Tibial artery (tissue), 4 donors: ENCODE measurements around the gene TTLL8.

Source experiments
- DNase-seq, 2 donors: peaks; one replicate each; pipeline ENCODE4 v3.0.0-alpha.2; 2019
- H3K27ac ChIP-seq, 2 donors: fragments of 200-600 bp; sonication (generic) in 1 of 2; 1 replicate in 1 of 2; 2 replicates in 1 of 2; pipeline ENCODE4 v1.5.1; 2018 to 2019; ENCODE audit warnings: mild to moderate bottlenecking in 1 of 2
- H3K27me3 ChIP-seq, 2 donors: fragments of 200-600 bp; sonication (generic) in 1 of 2; one replicate each; pipeline versions ENCODE4 v1.5.1 to v1.6.0; 2016 to 2019
- H3K36me3 ChIP-seq, 3 donors: fragments of 200-600 bp; sonication (generic) in 2 of 3; one replicate each; pipeline ENCODE4 v1.5.1; 2016 to 2019; ENCODE audit warnings: mild to moderate bottlenecking in 2 of 3
- H3K4me1 ChIP-seq, 4 donors: fragments of 200-600 bp; sonication (generic) in 2 of 4; 1 replicate in 3 of 4; 2 replicates in 1 of 4; pipeline ENCODE4 v1.5.1; 2016 to 2019
- H3K4me3 ChIP-seq, 2 donors: fragments of 200-600 bp; sonication (generic) in 1 of 2; 1 replicate in 1 of 2; 2 replicates in 1 of 2; pipeline ENCODE4 v1.5.1; 2018 to 2019; ENCODE audit warnings: mild to moderate bottlenecking in 2 of 2
- H3K9me3 ChIP-seq, 3 donors: fragments of 200-600 bp; sonication (generic) in 1 of 3; one replicate each; pipeline ENCODE4 v1.5.1; 2016 to 2019
- intact Hi-C: fragments of 100-400 bp; cut with DNase I; formaldehyde crosslinking; loops from one replicate; pipeline ENCODE4 v1.15.0; 2023; ENCODE audit warnings: low total_unique reads
- TF ChIP-seq, protein P1 (sequence below), 2 experiments: fragments of 200-600 bp in 1 of 2; fragments of 450-650 bp in 1 of 2; IDR thresholded peaks; one replicate each; pipeline ENCODE4 v1.5.1; 2017 to 2019; ENCODE audit warnings: antibody characterized with exemption in 2 of 2, mild to moderate bottlenecking in 1 of 2, moderate library complexity in 1 of 2

TTLL8 gene

GRCh38 chr22:50019316-50019715 is 38.8 kb downstream of the TTLL8 start:
- Histone ChIP-seq H3K4me3 (no peak overlapping the region), H3K27ac (no peak overlapping the region), H3K9me3 (no peaks in the 10 kb centered on the region), H3K36me3 (no peaks in the 10 kb centered on the region), H3K27me3 (peaks cover 1 to 39% of the 10 kb centered on the region in 2 donors), H3K4me1 (peaks cover 0 to 9% (median 0%) of the 10 kb centered on the region in 4 donors)
- no peak for DNase-seq
- TF ChIP-seq, protein P1, sequence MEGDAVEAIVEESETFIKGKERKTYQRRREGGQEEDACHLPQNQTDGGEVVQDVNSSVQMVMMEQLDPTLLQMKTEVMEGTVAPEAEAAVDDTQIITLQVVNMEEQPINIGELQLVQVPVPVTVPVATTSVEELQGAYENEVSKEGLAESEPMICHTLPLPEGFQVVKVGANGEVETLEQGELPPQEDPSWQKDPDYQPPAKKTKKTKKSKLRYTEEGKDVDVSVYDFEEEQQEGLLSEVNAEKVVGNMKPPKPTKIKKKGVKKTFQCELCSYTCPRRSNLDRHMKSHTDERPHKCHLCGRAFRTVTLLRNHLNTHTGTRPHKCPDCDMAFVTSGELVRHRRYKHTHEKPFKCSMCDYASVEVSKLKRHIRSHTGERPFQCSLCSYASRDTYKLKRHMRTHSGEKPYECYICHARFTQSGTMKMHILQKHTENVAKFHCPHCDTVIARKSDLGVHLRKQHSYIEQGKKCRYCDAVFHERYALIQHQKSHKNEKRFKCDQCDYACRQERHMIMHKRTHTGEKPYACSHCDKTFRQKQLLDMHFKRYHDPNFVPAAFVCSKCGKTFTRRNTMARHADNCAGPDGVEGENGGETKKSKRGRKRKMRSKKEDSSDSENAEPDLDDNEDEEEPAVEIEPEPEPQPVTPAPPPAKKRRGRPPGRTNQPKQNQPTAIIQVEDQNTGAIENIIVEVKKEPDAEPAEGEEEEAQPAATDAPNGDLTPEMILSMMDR (IDR thresholded peaks at IDR 0.05), result no peak
- intact Hi-C loops, result no loop called here

DNA sequence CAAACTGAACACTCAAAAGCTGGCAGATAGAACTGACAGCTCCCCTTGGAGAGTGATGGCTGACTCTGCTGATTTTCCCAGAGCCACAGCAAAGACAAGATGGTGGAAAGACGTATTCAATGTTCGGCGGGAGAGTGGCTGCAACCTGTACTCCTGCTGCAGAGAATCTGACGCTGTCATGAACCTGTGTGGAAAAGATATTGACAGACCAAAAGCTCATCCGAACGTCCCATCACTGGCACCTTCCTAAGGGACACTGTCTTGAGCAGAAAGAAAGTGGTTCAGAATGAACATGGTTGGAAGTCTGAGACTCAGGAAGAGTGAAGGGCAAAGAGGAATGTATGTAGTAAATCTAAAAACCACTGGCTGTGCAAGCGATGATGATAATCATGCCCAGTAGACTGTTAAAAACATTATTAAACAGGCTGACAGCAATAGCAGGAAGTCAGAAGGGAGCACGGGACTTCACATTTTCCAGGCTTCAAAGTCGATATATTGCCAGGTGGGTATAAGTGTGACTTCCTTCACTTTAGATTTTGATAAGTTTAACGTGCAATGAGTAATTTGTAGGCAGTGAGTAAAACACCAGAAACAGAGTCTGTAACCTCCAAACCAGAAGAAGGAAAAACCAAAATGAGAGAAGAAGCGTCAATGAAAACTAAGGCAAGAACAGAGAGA is 39.4 kb downstream of the TTLL8 start:
- H3K27ac ChIP-seq, result no peak overlapping the region
- intact Hi-C loops, result no loop called here
- H3K4me3 ChIP-seq, result no peak overlapping the region
- no peaks in the 10 kb centered on the region for H3K36me3 ChIP-seq
- DNase-seq, result no peak
- peaks cover 0 to 12% (median 0%) of the 10 kb centered on the region in 4 donors for H3K4me1 ChIP-seq
- H3K27me3 ChIP-seq, result peaks cover 4 to 44% of the 10 kb centered on the region in 2 donors
- H3K9me3 ChIP-seq, result no peaks in the 10 kb centered on the region
- TF ChIP-seq, protein P1 (IDR thresholded peaks at IDR 0.05), result no peak

GRCh38 chr22:50017701-50018224 is 40.3 kb downstream of the TTLL8 start:
- H3K4me1 ChIP-seq, result peaks cover 0 to 12% (median 0%) of the 10 kb centered on the region in 4 donors
- H3K27me3 ChIP-seq, result peaks cover 4 to 54% of the 10 kb centered on the region in 2 donors
- no peaks in the 10 kb centered on the region for H3K9me3 ChIP-seq
- no peaks in the 10 kb centered on the region for H3K36me3 ChIP-seq
- H3K27ac ChIP-seq, result no peak overlapping the region
- no peak overlapping the region for H3K4me3 ChIP-seq
- DNase-seq, result no peak
- TF ChIP-seq, protein P1 (IDR thresholded peaks at IDR 0.05), result no peak
- intact Hi-C loops, result no loop called here

DNA sequence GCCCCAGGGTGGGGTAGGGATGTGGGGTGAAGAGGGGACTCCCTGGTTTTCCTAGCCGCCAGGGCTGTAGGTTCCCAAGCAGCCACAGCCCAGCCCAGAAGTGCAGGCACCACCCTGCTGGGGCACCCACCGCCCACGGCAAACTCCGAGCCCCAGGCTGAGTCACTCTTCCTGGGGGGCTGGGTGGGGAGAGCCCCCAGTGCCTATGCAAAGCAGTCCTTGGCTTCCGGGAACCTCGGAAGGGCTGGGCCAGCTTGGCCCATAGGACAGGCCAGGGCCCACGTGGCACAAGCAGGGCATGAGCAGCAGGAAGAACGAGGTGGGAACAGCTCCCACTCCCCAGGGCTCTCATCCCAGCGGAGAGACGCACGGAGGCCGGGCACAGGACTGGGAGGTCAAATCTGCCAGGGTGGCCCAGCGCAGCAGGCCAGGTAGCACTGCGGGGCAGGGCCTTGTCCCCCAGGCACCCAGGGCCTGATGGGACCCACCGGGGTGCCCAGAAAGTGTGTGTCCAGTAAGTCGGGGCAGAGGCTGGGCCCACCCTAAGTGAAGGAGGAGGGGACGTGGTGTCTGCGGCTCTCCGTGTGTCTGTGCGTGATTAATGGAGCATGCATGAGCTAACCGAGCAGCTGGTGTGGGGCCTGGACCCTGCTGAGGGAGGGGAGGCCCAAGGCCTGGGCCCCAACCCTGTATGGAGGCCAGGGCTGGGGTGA is 41.0 kb downstream of the TTLL8 start:
- Histone ChIP-seq H3K9me3 (no peaks in the 10 kb centered on the region), H3K27ac (no peak overlapping the region), H3K27me3 (peaks cover 4 to 58% of the 10 kb centered on the region in 2 donors), H3K4me1 (peaks cover 0 to 12% (median 0%) of the 10 kb centered on the region in 4 donors), H3K36me3 (no peaks in the 10 kb centered on the region), H3K4me3 (no peak overlapping the region)
- intact Hi-C loops, result no loop called here
- TF ChIP-seq, protein P1 (IDR thresholded peaks at IDR 0.05), result no peak
- peak in 1 of 2 donors; percentile 62 for DNase-seq

DNA sequence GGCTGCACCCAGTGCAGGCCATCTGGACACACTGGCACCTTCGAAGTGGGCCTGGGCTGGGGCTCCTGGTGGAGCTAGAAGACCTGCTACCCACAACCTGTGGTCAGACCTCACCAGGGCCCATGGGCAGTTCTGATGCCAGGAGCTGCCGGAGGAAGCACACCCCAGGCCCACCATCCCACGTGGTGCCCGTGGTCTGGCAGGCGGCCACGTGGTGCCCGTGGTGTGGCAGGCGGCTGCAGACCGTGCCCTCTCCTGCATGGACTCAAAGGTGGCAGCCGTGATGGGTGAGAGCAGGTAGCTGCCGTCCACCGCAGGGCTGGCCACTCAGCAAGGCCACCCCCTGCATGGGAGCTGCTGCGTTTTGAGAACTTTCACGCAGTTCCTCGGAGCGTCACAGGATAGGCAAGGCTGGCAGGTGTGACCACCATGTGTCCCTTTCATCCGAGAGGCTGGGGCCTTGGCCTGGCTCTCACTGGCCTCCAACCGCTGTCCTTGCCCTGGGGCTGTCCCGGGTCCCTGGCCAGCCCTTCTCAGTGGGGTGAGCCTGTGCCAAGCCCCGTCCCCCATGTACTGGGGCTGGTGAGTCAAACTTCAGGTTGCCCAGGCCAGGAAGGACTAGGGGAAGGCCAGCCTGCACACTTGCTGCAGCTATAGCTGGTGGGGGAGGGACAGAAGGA is 41.6 kb downstream of the TTLL8 start:
- TF ChIP-seq, protein P1 (IDR thresholded peaks at IDR 0.05), result no peak
- DNase-seq, result peak in 1 of 2 donors; percentile 61
- H3K4me3 ChIP-seq, result no peak overlapping the region
- peaks cover 4 to 65% of the 10 kb centered on the region in 2 donors for H3K27me3 ChIP-seq
- H3K4me1 ChIP-seq, result peaks cover 0 to 12% (median 0%) of the 10 kb centered on the region in 4 donors
- no peak overlapping the region for H3K27ac ChIP-seq
- intact Hi-C loops, result no loop called here
- H3K9me3 ChIP-seq, result no peaks in the 10 kb centered on the region
- H3K36me3 ChIP-seq, result no peaks in the 10 kb centered on the region
